Measurements from ENCODE around the gene DAB2.

The DAB2 gene

DNA sequence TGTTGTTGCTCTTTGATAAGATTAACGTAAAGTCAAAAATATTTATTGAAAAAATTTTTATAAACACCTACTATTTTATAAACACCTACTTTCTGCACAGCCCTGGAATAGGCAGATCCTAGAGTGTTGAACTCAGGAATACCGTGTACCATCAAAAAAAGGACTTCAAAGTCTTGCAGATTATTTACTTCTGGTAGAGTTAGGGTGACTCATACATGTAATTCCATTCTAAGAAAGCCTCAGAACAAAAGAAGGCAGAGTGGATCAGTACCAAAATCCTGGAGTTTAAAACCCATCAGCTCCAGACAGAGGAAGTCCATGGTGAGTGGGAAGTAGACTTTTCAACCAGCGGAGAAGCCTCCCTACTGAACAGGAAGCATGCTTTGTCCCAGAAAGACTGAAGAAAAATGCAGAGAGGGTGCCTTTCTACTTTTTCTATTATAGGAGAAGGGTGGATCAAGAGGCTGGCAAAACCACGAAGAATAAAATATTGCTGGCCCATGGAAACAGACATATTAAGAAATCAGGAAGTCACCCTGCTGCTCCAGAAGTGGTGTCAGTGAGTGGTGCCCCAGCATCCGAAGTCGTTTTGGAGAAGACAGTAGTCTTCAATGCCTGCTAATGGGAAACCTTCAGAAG lies 45.1 kb upstream of the DAB2 start:
- POLR2A ChIA-PET: no interaction called here
- CTCF ChIA-PET: no interaction called here
- DNase-seq (ENCODE audit: extremely low spot score): no peak
- TF ChIP-seq ELF4 (IDR thresholded peaks at IDR 0.05) (no peak), HDGF (IDR thresholded peaks at IDR 0.05; ENCODE audit: borderline replicate concordance) (no peak), FOXM1 (IDR thresholded peaks at IDR 0.05; ENCODE audit: borderline replicate concordance) (no peak), ZNF384 (IDR thresholded peaks at IDR 0.05) (no peak), FOXK2 (IDR thresholded peaks at IDR 0.05) (no peak), SUZ12 (IDR thresholded peaks at IDR 0.05) (no peak), NFRKB (IDR thresholded peaks at IDR 0.05) (no peak), SP1 (IDR thresholded peaks at IDR 0.05) (no peak), LEF1 (IDR thresholded peaks at IDR 0.05; ENCODE audit: borderline replicate concordance) (no peak), L3MBTL2 (conservative IDR thresholded peaks at IDR 0.05) (no peak), TARDBP (IDR thresholded peaks at IDR 0.05) (no peak), ARNT (IDR thresholded peaks at IDR 0.05) (no peak), CTBP1 (IDR thresholded peaks at IDR 0.05; ENCODE audit: borderline replicate concordance) (no peak), FOXA1 (IDR thresholded peaks at IDR 0.05) (no peak), BHLHE40 (IDR thresholded peaks at IDR 0.05; ENCODE audit: borderline replicate concordance) (no peak)
- TF ChIP-seq, protein P1, sequence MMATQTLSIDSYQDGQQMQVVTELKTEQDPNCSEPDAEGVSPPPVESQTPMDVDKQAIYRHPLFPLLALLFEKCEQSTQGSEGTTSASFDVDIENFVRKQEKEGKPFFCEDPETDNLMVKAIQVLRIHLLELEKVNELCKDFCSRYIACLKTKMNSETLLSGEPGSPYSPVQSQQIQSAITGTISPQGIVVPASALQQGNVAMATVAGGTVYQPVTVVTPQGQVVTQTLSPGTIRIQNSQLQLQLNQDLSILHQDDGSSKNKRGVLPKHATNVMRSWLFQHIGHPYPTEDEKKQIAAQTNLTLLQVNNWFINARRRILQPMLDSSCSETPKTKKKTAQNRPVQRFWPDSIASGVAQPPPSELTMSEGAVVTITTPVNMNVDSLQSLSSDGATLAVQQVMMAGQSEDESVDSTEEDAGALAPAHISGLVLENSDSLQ (IDR thresholded peaks at IDR 0.05): no peak

DNA sequence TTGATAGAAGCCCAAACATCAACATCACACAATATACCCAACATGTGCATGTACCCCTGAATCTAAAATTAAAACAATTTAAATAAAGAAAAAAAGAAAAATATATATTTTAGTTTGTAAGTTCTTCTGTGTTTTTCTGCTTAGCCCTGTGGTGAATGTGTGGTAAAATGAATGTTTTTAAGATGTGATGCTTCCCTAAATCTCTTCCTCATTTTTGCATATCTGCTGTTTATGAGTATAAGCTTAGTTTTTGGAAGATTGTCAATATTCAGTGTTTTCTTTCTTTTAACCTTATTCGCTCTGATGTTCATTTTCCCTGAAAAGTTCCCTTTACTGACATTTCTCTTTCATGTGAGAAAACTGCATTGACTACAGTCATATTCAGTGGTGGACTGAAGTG lies 44.4 kb upstream of the DAB2 start:
- CTCF ChIA-PET: no interaction called here
- TF ChIP-seq ELF4 (IDR thresholded peaks at IDR 0.05) (no peak), FOXM1 (IDR thresholded peaks at IDR 0.05; ENCODE audit: borderline replicate concordance) (no peak), BHLHE40 (IDR thresholded peaks at IDR 0.05; ENCODE audit: borderline replicate concordance) (no peak), TARDBP (IDR thresholded peaks at IDR 0.05) (no peak), HDGF (IDR thresholded peaks at IDR 0.05; ENCODE audit: borderline replicate concordance) (no peak), SP1 (IDR thresholded peaks at IDR 0.05) (no peak), NFRKB (IDR thresholded peaks at IDR 0.05) (no peak), ARNT (IDR thresholded peaks at IDR 0.05) (no peak), LEF1 (IDR thresholded peaks at IDR 0.05; ENCODE audit: borderline replicate concordance) (no peak), CTBP1 (IDR thresholded peaks at IDR 0.05; ENCODE audit: borderline replicate concordance) (no peak), FOXK2 (IDR thresholded peaks at IDR 0.05) (no peak), FOXA1 (IDR thresholded peaks at IDR 0.05) (no peak)
- TF ChIP-seq, protein P1 (IDR thresholded peaks at IDR 0.05): no peak
- POLR2A ChIA-PET: no interaction called here
- no peak for DNase-seq (ENCODE audit: extremely low spot score)

DNA sequence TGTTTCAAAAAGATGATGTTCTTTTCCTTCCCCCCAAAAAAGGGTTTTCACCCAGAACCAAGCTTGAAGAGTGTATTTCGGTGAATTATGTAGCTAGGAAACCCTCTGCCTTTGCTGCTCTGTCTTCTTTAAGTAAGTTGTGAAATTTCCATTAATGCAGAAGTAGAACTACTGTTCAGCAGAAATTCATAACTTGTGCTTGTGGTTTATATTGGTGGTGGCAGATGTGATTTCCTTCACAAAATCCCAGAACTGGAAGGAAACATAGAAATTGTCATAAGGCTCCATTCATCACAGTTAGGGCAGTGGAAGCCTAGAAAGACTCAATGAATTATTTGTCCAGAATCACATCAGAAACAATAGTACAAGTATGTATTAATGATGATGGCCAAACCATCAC lies 42.1 kb upstream of the DAB2 start:
- CTCF ChIA-PET: interaction anchor here (0.7 kb wide), 2 partner anchors 16 to 1427 kb away, joined by 3 to 4 read pairs; no protein-coding TSS in a partner anchor
- TF ChIP-seq LEF1 (IDR thresholded peaks at IDR 0.05; ENCODE audit: borderline replicate concordance) (no peak), ARNT (IDR thresholded peaks at IDR 0.05) (no peak), NFRKB (IDR thresholded peaks at IDR 0.05) (no peak), FOXK2 (IDR thresholded peaks at IDR 0.05) (no peak), ELF4 (IDR thresholded peaks at IDR 0.05) (no peak), FOXM1 (IDR thresholded peaks at IDR 0.05; ENCODE audit: borderline replicate concordance) (no peak), FOXA1 (IDR thresholded peaks at IDR 0.05) (no peak), HDGF (IDR thresholded peaks at IDR 0.05; ENCODE audit: borderline replicate concordance) (no peak), CTBP1 (IDR thresholded peaks at IDR 0.05; ENCODE audit: borderline replicate concordance) (no peak)
- POLR2A ChIA-PET: no interaction called here
- DNase-seq (ENCODE audit: extremely low spot score): no peak

DNA sequence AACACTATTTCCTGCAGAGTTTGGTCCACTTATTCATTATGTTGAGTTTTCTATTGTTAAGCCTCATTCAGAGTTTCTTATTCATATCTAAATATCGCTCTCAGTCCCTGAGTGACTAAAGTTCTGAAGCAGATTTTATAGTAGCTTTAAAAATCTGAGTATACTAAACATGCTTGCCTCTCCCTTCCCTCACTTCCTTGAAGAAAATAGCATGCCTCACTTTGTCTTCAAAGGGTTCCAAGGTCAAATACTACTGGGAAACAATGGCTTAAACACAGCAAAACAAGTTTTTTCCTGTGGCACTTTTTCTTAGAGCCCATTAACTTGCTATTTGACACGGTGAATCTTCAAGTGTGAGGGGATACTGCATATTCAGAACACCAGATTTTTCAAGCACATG lies 41.1 kb upstream of the DAB2 start:
- ChIA-PET POLR2A (no interaction called here), CTCF (no interaction called here)
- no peak for DNase-seq (ENCODE audit: extremely low spot score)
- no peak for TF ChIP-seq ARNT (IDR thresholded peaks at IDR 0.05)
- no peak for TF ChIP-seq CTBP1 (IDR thresholded peaks at IDR 0.05; ENCODE audit: borderline replicate concordance)
- TF ChIP-seq ZNF384 (IDR thresholded peaks at IDR 0.05): no peak
- no peak for TF ChIP-seq SUZ12 (IDR thresholded peaks at IDR 0.05)
- TF ChIP-seq, protein P1 (IDR thresholded peaks at IDR 0.05): no peak
- TF ChIP-seq L3MBTL2 (conservative IDR thresholded peaks at IDR 0.05): no peak
- TF ChIP-seq FOXK2 (IDR thresholded peaks at IDR 0.05): no peak
- TF ChIP-seq ELF4 (IDR thresholded peaks at IDR 0.05): no peak
- no peak for TF ChIP-seq NFRKB (IDR thresholded peaks at IDR 0.05)
- no peak for TF ChIP-seq FOXA1 (IDR thresholded peaks at IDR 0.05)
- no peak for TF ChIP-seq TARDBP (IDR thresholded peaks at IDR 0.05)
- TF ChIP-seq FOXM1 (IDR thresholded peaks at IDR 0.05; ENCODE audit: borderline replicate concordance): no peak

DNA sequence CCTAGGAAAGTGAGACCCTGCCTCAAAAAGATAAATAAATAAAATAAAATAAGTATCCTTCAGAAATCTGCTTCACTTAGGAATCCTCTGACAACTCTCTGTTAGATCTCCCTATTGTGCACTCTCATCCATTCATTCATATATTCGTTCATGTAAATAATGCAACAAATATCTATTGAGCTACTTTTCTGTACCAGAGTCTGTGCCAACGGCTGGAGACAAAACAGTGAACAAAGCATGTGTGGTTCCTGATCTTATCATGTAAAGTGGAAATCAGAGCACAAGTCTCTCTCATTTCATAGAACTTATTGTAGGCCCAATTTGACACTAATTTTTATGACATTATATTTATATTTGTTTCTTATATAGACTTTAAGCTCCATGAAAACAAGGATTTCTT lies 40.3 kb upstream of the DAB2 start:
- no peak for DNase-seq (ENCODE audit: extremely low spot score)
- POLR2A ChIA-PET: no interaction called here
- CTCF ChIA-PET: no interaction called here
- TF ChIP-seq LEF1 (IDR thresholded peaks at IDR 0.05; ENCODE audit: borderline replicate concordance) (no peak), ARNT (IDR thresholded peaks at IDR 0.05) (no peak), CTBP1 (IDR thresholded peaks at IDR 0.05; ENCODE audit: borderline replicate concordance) (no peak), FOXM1 (IDR thresholded peaks at IDR 0.05; ENCODE audit: borderline replicate concordance) (no peak)

DNA sequence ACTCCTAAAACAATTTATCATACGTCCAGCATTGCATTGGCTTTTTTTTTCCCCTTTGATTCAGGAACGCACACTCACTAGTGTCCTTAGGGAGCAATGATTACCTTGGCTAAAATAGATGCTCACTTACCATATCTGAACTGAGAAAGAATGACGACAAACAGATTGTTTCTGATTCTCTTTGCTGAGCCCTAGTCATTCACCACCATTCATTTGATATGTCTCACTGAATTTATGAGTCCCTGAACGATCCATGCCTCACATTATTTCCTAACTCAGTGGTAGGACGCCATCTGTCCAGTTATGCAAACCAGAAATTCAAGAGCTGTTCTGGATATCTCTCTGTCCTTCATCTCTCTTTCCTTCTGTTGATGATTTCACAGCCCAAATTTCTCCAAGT lies 39.3 kb upstream of the DAB2 start:
- TF ChIP-seq CTBP1 (IDR thresholded peaks at IDR 0.05; ENCODE audit: borderline replicate concordance): no peak
- TF ChIP-seq HDGF (IDR thresholded peaks at IDR 0.05; ENCODE audit: borderline replicate concordance): no peak
- no peak for TF ChIP-seq ELF4 (IDR thresholded peaks at IDR 0.05)
- TF ChIP-seq FOXK2 (IDR thresholded peaks at IDR 0.05): no peak
- TF ChIP-seq FOXM1 (IDR thresholded peaks at IDR 0.05; ENCODE audit: borderline replicate concordance): no peak
- no peak for TF ChIP-seq BHLHE40 (IDR thresholded peaks at IDR 0.05; ENCODE audit: borderline replicate concordance)
- TF ChIP-seq NFRKB (IDR thresholded peaks at IDR 0.05): no peak
- TF ChIP-seq ARNT (IDR thresholded peaks at IDR 0.05): no peak
- no peak for TF ChIP-seq SP1 (IDR thresholded peaks at IDR 0.05)
- no peak for TF ChIP-seq FOXA1 (IDR thresholded peaks at IDR 0.05)
- no peak for TF ChIP-seq TARDBP (IDR thresholded peaks at IDR 0.05)
- TF ChIP-seq, protein P1 (IDR thresholded peaks at IDR 0.05): no peak
- TF ChIP-seq SUZ12 (IDR thresholded peaks at IDR 0.05): no peak
- no peak for TF ChIP-seq ZNF384 (IDR thresholded peaks at IDR 0.05)
- DNase-seq (ENCODE audit: extremely low spot score): no peak
- CTCF ChIA-PET: no interaction called here
- POLR2A ChIA-PET: no interaction called here

Measured in HEK293T (cell line).